Epidermal melanocyte (primary cell): ENCODE results near the gene COL16A1.

Experiments used
- DNase-seq: peaks from one replicate; pipeline ENCODE4 v3.0.0; 2011; ENCODE audit warnings: low spot score; ENCODE audit not compliant: insufficient read length

Gene COL16A1

GRCh38 chr1:31626223-31627207 is 77.3 kb downstream of the COL16A1 start:
- DNase-seq = no peak

DNA sequence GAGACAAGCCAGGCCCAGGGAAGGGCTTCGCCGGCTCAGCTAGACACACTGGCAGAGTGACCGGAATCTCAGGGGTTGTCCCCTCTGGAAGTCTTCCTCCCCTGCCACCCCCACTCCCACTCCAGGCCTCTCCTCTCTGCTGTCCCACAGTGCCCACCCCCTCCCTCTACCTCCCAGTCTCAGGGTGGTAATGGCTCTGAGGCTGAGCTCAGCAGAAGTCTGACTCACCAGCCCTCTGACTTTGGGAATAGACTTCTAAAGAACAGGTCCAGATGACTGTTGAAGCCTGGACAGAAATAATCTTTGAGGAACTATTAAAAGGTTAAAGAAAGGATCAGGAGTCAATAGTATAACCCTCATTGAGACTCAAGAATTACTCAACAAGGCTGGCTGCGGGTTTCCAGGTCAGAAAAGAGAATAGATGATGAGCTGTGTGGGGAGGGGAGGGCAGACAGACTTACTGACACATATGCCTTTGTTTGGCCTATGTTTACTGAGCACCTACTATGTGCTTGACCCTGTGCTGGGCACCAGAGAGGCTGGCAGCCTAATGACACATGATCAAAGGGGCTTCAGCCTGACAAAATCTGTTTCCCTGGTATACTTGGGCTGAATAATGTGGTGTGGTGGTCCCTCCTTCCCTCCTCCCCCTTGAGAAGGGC is 78.1 kb downstream of the COL16A1 start:
- no peak for DNase-seq

GRCh38 chr1:31624731-31625514 is 78.9 kb downstream of the COL16A1 start:
- DNase-seq = no peak

DNA sequence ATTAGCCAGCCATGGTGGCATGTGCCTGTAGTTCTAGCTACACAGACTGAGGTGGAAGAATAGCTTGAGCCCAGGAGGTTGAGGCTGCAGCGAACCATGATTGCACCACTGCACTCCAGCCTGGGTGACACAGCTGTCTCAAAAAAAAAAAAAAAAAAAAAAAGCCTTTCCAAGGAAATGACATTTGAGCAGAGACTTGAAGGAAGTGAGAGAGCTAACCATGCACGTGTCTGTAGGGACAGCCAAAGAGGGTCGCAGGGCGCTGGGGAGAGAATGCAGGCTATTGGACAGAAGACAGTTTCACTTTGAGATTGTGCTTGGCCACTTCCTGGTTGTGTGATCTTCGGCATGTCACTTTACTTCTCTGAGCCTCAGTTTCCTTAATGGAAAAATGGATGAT is 79.5 kb downstream of the COL16A1 start:
- no peak for DNase-seq

DNA sequence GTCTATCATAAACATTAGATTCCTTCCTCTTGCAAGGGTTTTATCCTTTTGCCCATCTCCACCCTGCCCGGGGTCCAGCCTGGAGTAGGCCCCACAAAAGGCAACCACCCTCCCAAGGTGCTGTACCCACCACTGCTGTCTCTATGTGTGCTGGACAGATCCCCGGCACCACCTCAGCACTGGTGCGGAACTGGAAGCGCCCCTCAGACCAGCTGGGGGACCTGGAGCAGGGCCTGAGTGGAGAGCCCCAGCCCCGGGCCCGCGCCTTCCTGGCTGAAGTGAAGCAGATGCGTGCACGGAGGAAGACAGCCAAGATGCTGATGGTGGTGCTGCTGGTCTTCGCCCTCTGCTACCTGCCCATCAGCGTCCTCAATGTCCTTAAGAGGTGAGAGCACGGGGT is 80.5 kb downstream of the COL16A1 start:
- no peak for DNase-seq

DNA sequence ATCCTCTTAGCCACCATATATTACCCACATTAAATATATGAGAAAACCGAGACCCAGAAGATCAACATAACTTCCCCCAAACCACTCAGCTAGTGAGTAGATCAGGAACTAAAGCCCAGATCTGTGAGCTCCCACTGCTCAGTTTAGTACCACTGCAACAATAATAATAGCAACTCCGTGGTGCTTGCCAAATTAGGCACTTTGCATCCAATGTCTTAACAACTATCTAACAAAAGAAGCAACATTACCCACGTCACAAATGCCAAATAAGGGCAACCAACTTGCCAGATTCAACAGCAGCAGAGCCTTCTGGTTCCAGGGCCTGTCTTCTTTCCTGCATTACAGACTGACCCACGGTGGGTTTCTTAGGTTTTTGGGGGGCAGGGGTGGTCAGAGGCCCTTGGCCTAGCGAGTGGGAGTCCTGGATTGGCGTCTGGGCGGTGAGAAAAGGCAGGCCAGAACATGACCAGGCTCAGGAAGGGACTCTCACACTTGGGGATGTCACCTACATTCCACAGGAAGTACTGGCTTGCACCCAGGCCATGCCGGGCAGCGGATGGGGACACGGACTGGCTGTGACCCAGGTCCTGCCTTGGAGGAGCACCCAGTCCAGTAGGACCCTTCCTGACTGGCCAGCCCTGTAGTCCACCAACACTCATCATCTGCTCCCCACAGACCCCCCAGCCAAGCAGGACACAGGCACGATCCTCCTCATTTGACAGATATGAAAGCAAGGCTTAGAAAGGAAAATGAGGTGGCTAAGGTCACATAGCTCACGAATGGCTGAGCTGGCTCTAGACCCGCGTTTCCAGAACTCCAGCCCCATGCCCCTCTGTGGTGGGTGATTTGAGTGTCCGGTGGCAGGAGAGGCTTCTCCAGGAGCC is 81.7 kb downstream of the COL16A1 start:
- DNase-seq = no peak

GRCh38 chr1:31621498-31621820 is 82.4 kb downstream of the COL16A1 start:
- DNase-seq = no peak

DNA sequence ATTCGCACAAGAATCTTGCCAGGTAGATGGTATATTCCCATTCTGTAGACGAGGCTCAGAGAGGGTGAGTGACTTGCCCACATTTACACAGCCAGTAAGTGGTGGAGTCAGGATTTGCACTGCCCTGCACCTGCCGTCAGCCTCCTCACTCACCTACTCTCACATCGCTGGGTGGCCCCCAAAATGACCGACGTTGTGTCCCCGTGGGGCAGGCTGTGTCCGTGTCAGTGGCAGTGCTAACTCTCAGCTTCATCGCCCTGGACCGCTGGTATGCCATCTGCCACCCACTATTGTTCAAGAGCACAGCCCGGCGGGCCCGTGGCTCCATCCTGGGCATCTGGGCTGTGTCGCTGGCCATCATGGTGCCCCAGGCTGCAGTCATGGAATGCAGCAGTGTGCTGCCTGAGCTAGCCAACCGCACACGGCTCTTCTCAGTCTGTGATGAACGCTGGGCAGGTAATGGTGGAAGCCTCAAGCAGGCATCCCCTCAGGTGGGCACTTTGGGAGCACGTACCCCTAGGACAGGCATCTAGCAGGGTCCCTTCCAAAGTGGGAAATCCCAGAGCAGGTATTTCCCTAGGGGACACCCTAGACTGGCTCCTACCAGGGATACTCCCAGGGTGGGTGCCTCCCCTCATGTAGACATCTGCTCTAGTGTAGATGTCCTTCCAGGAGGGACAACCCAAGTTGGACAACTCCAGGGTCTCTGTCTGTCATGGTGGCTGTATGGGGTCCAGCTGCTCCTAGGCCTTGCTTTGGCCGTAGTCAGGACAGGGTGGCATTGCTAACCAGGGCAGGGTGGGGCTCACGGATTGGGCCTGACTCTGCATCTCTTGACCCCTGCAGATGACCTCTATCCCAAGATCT is 83.0 kb downstream of the COL16A1 start:
- no peak for DNase-seq

GRCh38 chr1:31618916-31619846 is 84.6 kb downstream of the COL16A1 start:
- DNase-seq = no peak

DNA sequence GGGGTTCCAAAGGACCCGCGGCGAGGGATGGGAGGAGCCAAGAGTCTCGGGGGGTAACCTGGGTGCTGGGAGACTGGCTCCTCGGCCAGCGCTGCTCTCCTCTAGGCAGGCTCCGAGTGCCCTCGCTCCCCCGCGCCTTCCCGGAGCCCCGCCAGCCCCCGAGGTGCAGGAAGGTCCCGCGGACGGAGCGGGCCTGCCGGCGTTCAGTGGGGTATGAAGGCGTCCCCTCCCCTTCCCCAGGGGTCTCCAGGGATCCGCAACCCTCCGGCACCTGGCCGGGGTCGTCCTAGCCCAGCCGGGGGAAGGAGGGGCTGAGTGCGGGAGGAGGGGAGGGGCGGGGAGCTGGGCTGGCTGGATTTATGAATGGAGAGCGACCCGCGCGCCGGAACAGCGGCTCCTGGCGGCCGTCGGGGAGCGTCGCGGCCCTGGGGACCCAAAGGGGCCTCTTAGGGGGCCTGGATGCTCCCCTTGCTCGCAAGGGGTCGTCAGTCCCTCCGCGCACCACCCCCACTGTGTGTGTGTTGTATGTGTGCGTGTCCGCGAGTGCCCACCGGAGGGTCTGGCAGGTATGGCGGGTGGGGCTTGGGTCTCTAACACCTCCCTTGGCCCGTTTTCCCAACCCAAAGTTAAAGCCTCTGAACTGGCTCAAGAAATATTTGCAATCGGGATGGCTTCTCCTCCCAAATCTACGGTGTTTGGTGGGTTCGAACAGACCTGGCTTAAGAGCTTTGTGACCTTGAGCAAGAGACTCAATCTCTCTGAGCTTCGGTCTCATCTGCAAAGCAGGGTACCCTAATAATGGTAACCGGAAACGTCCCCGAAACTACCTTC is 85.7 kb downstream of the COL16A1 start:
- DNase-seq = no peak

DNA sequence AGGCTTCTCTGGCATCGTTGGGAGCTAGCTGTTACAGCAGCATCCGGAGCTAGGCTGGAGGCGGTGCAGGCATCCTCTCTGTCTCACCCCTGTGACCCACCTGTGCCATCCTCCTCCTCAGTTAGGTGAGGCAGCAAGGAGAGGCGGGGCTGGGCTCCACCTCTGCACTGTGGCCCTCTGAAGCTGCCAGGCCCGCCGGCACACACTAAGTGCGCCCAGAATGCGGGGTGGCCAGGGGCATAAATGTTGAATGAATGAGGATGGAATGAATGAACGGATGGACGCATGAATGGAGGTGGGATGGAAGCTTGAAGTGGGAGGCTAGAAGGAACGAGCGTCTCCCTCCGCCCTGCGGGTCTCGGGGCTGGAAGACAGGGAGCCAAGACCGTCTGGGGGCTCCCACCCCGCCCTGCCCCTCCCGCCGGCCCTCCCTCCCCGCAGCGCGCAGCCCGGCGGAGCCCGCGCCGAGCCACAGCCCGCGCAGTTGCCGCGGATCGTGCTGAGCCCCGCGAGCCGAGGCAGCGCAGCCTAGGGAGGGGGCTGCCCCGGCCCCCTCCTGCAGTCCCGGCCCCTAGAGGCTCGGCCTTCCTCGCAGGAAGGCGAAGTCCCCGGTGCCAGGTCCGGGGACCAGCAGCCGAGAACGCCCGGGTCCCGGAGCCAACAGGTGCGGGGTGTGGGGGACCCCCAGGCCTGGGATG is 86.5 kb downstream of the COL16A1 start, which contains the start of gene HCRTR1:
Gene HCRTR1, plus strand, starts transcription at position 472 of the 698 bp plus-strand sequence. CDS start 1,504 bp downstream, outside the sequence.
- DNase-seq = no peak

- no peak for DNase-seq
Observed at GRCh38 chr1:31615939-31616338, 87.9 kb downstream of the COL16A1 start.

- DNase-seq = no peak
Observed at GRCh38 chr1:31615414-31615813, 88.4 kb downstream of the COL16A1 start.

GRCh38 chr1:31614414-31615005 is 89.3 kb downstream of the COL16A1 start:
- no peak for DNase-seq

GRCh38 chr1:31609514-31610118 is 94.2 kb downstream of the COL16A1 start:
- no peak for DNase-seq

- no peak for DNase-seq
Observed at GRCh38 chr1:31607360-31607759, 96.5 kb downstream of the COL16A1 start.
